Fibroblast of mammary gland (primary cell): ENCODE measurements around the gene KRTAP15-1.

Experiments used
- DNase-seq: peaks from one replicate; pipeline ENCODE4 v3.0.0-alpha.2; 2010; ENCODE audit warnings: low read depth
- H3K4me3 ChIP-seq: 2 replicates; pipeline ENCODE4 v1.5.1; 2011; ENCODE audit warnings: low read depth, mild to moderate bottlenecking, low read length, moderate library complexity; ENCODE audit not compliant: control insufficient read depth
- CTCF ChIP-seq: conservative IDR thresholded peaks from 2 replicates; pipeline ENCODE4 v1.5.1; 2011; ENCODE audit warnings: low read depth, low read length, inconsistent platforms; ENCODE audit not compliant: control insufficient read depth, insufficient read depth

The KRTAP15-1 gene

GRCh38 chr21:30426731-30427130 lies 13.3 kb upstream of the KRTAP15-1 start:
- no peak overlapping the region for H3K4me3 ChIP-seq
- TF ChIP-seq CTCF, result no peak
- DNase-seq, result no peak

DNA sequence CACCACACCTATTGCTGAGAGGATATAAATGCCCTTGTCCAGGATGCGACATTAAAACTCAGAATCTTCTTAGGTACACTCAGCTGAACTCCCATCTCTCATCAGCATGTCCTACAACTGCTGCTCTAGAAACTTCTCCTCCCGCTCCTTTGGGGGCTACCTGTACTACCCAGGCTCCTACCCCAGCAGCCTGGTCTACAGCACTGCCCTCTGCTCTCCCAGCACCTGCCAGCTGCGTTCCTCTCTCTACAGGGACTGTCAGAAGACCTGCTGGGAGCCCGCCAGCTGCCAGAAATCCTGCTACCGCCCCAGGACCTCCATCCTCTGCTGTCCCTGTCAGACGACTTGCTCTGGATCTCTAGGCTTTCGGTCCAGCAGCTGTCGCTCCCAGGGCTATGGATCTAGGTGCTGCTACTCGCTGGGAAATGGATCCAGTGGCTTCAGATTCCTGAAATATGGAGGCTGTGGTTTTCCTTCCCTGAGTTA lies 9.9 kb upstream of the KRTAP15-1 start, which contains the start of gene KRTAP13-4:
Gene KRTAP13-4 (plus strand): TSS at position 51 of the 486 bp plus-strand sequence. CDS start 56 bp downstream, at position 107.
- no peak for TF ChIP-seq CTCF
- no peak for DNase-seq
- H3K4me3 ChIP-seq, result no peak within 1 kb of the TSS

DNA sequence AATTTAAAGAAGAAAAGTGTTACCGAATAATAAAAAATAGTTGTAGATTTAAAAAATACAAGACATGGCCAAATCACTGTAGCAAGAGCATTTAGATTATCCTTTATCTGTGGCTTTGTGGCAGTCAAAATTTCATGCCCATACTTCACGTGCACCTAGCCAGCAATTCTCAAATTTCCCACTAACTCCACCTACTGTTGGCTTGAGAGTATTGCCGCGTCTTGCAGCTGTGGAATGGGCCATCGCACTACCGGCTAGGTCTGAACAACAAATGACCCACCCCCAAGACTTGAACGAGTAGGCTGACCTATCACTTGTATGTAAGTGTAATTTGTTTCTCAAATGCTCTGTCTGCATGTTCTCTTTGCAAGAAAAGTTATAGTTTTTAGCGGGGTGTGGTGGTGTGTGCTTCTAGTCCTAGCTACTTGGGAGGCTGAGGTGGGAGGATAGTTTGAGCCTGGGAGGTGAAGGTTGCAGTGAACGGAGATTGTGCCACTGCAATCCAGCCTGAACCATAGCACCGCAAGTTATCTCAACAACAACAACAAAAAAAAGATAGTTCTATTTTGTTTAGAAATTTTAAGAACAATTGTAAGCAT lies 5.9 kb upstream of the KRTAP15-1 start:
- no peak overlapping the region for H3K4me3 ChIP-seq
- peak; percentile 40 for DNase-seq
- peak; percentile 68 for TF ChIP-seq CTCF

DNA sequence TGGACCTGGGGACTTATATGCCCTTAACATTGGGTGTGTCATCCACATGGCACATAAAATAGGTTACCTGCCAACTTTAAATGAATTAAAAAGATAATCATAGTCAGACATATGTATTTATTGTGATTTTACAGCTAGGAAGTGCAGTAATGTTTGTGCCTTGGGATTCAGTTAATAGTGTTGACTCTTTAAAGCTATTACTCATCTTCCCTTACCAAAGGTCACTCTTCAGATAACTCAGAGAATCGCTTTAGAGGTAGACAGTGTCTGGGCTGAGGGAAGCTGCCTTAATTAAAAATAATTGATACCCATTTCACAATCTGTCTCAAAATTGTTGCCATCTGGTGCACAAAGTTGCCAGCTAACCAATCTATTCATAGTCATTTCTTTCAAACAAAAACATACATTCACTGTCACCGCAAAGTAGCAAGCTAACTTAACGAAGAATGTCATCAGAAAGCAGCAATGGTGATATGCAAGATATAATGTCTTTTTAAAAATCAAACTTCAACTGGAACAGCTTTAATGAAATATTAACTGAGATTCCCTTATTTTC lies 3.0 kb upstream of the KRTAP15-1 start:
- TF ChIP-seq CTCF, result no peak
- H3K4me3 ChIP-seq, result no peak overlapping the region
- no peak for DNase-seq

DNA sequence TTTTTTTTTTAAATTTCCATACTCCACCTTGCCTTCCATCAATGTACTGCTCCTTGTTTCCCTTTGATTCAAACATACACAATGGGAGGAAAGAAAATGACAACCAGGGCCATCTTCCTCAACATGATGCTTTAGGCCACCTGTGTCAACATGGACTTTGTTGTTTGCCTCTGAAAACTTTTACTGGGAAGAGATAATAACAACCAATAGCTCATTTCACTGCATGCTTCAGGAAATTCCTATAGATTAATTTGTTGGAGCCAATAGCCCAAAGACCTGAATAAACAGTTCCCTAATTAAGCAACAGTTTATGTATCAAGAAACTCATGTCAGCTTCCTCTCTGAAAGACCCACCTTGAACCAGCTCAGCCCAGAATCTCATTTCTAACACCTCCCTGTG lies 3.2 kb downstream of the KRTAP15-1 start:
- no peak for TF ChIP-seq CTCF

DNA sequence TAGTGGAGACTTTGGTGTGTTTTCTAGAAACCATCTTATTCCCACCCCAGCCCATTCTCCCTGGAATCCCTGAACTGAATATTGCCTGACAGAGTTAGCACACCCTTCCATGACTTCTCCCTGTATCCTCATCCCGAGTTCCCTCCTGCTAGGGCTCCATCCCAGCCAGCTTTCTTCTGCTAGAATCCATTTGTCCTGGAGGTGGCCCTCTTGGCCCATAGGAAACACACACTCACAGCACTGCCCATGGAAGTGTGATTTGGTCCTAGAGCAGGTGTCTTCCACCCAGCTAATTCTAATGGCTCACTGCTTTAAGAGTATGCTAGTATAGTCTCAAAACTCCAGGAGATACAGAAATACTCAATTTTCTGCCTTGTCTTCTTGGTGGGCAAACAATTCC lies 4.1 kb downstream of the KRTAP15-1 start:
- DNase-seq, result no peak
- TF ChIP-seq CTCF, result no peak
- H3K4me3 ChIP-seq, result no peak overlapping the region

More for the DNA sequence above, 3.2 kb downstream of the KRTAP15-1 start:
- no peak for DNase-seq
- H3K4me3 ChIP-seq, result no peak overlapping the region
